Neuronal stem cell (in vitro differentiated cells): ENCODE results near the gene CT47B1.
"Not testable (repeated sequence)": the region's sequence is repeated elsewhere in the genome, so short reads cannot be mapped to it uniquely, and the experiment has no call there.

Source experiments
- DNase-seq: peaks from one replicate; pipeline ENCODE4 v3.0.0-alpha.2; 2013; ENCODE audit warnings: low spot score
- H2AFZ ChIP-seq: one replicate; pipeline ENCODE4 v1.6.1; 2013; ENCODE audit warnings: mild to moderate bottlenecking, low read length, inconsistent platforms
- H2AK5ac ChIP-seq: 2 replicates; pipeline ENCODE4 v1.6.1; 2013; ENCODE audit warnings: low read depth, mild to moderate bottlenecking, inconsistent platforms, low read length, moderate library complexity, mixed read lengths
- H2BK120ac ChIP-seq: 2 replicates; pipeline ENCODE4 v1.6.1; 2013; ENCODE audit warnings: low read depth, mild to moderate bottlenecking, inconsistent platforms, low read length, moderate library complexity, mixed read lengths
- H2BK12ac ChIP-seq: one replicate; pipeline ENCODE4 v1.6.1; 2013; ENCODE audit warnings: low read length, inconsistent platforms
- H2BK15ac ChIP-seq: 2 replicates; pipeline ENCODE4 v1.6.1; 2013; ENCODE audit warnings: mild to moderate bottlenecking, low read length, inconsistent platforms, mixed read lengths
- H2BK5ac ChIP-seq: one replicate; pipeline ENCODE4 v1.6.1; 2013; ENCODE audit warnings: inconsistent platforms, mild to moderate bottlenecking, low read length, moderate library complexity
- H3K14ac ChIP-seq: one replicate; pipeline ENCODE4 v1.6.1; 2013; ENCODE audit warnings: low read length, inconsistent platforms
- H3K18ac ChIP-seq: 2 replicates; pipeline ENCODE4 v1.6.1; 2013; ENCODE audit warnings: low read length, inconsistent platforms
- H3K23ac ChIP-seq: 2 replicates; pipeline ENCODE4 v1.6.1; 2013; ENCODE audit warnings: low read depth, mild to moderate bottlenecking, mixed read lengths, low read length, inconsistent platforms; ENCODE audit not compliant: poor library complexity
- H3K27ac ChIP-seq: replicated peaks from 3 replicates; pipeline ENCODE4 v1.5.1; 2013; ENCODE audit warnings: low read length, inconsistent platforms
- H3K27me3 ChIP-seq, 3 experiments: 2 replicates each; pipeline ENCODE4 v1.6.1; 2013; ENCODE audit warnings: low read length in 3 of 3, mild to moderate bottlenecking in 2 of 3, inconsistent platforms in 1 of 3, low read depth in 1 of 3, mixed read lengths in 1 of 3, moderate library complexity in 1 of 3; ENCODE audit not compliant: control insufficient read depth in 3 of 3, insufficient read depth in 3 of 3
- H3K36me3 ChIP-seq, 2 donors: replicated peaks in 1 of 2; 2 replicates each; pipeline ENCODE4 v1.6.1; 2013; ENCODE audit warnings: low read length in 2 of 2; ENCODE audit not compliant: control insufficient read depth in 2 of 2, insufficient read depth in 2 of 2
- H3K4ac ChIP-seq: 2 replicates; pipeline ENCODE4 v1.6.1; 2013; ENCODE audit warnings: inconsistent platforms, mild to moderate bottlenecking, low read length, moderate library complexity
- H3K4me1 ChIP-seq, 2 donors: 1 replicate in 1 of 2; 2 replicates in 1 of 2; pipeline ENCODE4 v1.6.1; 2013; ENCODE audit warnings: low read length in 2 of 2, low read depth in 1 of 2; ENCODE audit not compliant: control insufficient read depth in 2 of 2, insufficient read depth in 1 of 2
- H3K4me2 ChIP-seq: one replicate; pipeline ENCODE4 v1.6.1; 2013; ENCODE audit warnings: mild to moderate bottlenecking, low read length, inconsistent platforms; ENCODE audit not compliant: insufficient read depth, poor library complexity, severe bottlenecking
- H3K4me3 ChIP-seq, 2 donors: 2 replicates each; pipeline ENCODE4 v1.5.1; 2013; ENCODE audit warnings: low read length in 2 of 2, mild to moderate bottlenecking in 2 of 2, inconsistent platforms in 1 of 2, moderate library complexity in 1 of 2
- H3K79me1 ChIP-seq: one replicate; pipeline ENCODE4 v1.6.1; 2013; ENCODE audit warnings: low read depth, mild to moderate bottlenecking, inconsistent platforms, low read length, moderate library complexity
- H3K9ac ChIP-seq: one replicate; pipeline ENCODE4 v1.6.1; 2013; ENCODE audit warnings: mild to moderate bottlenecking, low read depth, low read length, inconsistent platforms; ENCODE audit not compliant: poor library complexity
- H3K9me3 ChIP-seq, 2 donors: replicated peaks in 1 of 2; 2 replicates each; pipeline versions ENCODE3 to v1.6.1; 2013; ENCODE audit warnings: low read length in 2 of 2, mild to moderate bottlenecking in 2 of 2, inconsistent platforms in 1 of 2, low read depth in 1 of 2, mixed read lengths in 1 of 2, moderate library complexity in 1 of 2; ENCODE audit not compliant: control insufficient read depth in 2 of 2, insufficient read depth in 1 of 2
- H4K8ac ChIP-seq: one replicate; pipeline ENCODE4 v1.6.1; 2013; ENCODE audit warnings: low read depth, mild to moderate bottlenecking, inconsistent platforms, low read length, moderate library complexity
- H4K91ac ChIP-seq: one replicate; pipeline ENCODE4 v1.6.1; 2013; ENCODE audit warnings: low read length, low read depth, mild to moderate bottlenecking, inconsistent platforms; ENCODE audit not compliant: poor library complexity
- WGBS, 2 donors: extraction: QIAGEN DNeasy Blood & Tissue Kit; methylation state at CpG; one replicate each; pipeline ENCODE4 v1.1.7; 2013; ENCODE audit warnings: missing lambda C conversion rate in 2 of 2, mixed read lengths in 1 of 2; ENCODE audit not compliant: insufficient read length in 2 of 2, insufficient replicate concordance in 1 of 2; ENCODE audit errors: extremely low coverage in 2 of 2; 5-methylcytosine and 5-hydroxymethylcytosine counted together

The CT47B1 gene

GRCh38 chrX:120839491-120839890 is 36.2 kb downstream of the CT47B1 start:
- Histone ChIP-seq H3K27ac (no peak overlapping the region), H4K91ac (no peak overlapping the region), H3K9me3 (no peaks in the 10 kb centered on the region), H3K18ac (no peak overlapping the region), H2BK15ac (no peak overlapping the region), H3K79me1 (no peaks in the 10 kb centered on the region), H3K23ac (no peak overlapping the region), H3K9ac (no peak overlapping the region), H2AFZ (no peak overlapping the region), H3K36me3 (no peaks in the 10 kb centered on the region), H2BK5ac (no peak overlapping the region), H3K4me1 (no peaks in the 10 kb centered on the region), H3K4me2 (no peak overlapping the region), H4K8ac (no peak overlapping the region), H3K14ac (no peak overlapping the region), H3K4me3 (no peak overlapping the region), H3K4ac (no peak overlapping the region), H2BK12ac (no peak overlapping the region), H3K27me3 (no peaks in the 10 kb centered on the region), H2BK120ac (no peak overlapping the region), H2AK5ac (no peak overlapping the region)
- DNase-seq: no peak

- not testable (repeated sequence) for H2AFZ ChIP-seq, H2AK5ac ChIP-seq, H3K4ac ChIP-seq, H3K9ac ChIP-seq, H3K4me3 ChIP-seq, H4K8ac ChIP-seq, H4K91ac ChIP-seq, H2BK5ac ChIP-seq, H2BK15ac ChIP-seq, H3K14ac ChIP-seq, H3K9me3 ChIP-seq, H3K4me2 ChIP-seq, DNase-seq, H3K79me1 ChIP-seq, H3K4me1 ChIP-seq, H3K27me3 ChIP-seq, H2BK12ac ChIP-seq, H3K18ac ChIP-seq, H3K27ac ChIP-seq, H3K36me3 ChIP-seq, H3K23ac ChIP-seq, H2BK120ac ChIP-seq
- no CpG with 5 or more reads among the region's 1 CpG for WGBS, 2 donors
Measured at GRCh38 chrX:120827213-120827612, 48.5 kb downstream of the CT47B1 start.

GRCh38 chrX:120825146-120825545 is 50.5 kb downstream of the CT47B1 start:
- WGBS, 2 donors: no CpG with 5 or more reads among the region's 2 CpGs
- Histone ChIP-seq H3K27me3 (no peaks in the 10 kb centered on the region), H4K91ac (no peak overlapping the region), H3K18ac (no peak overlapping the region), H3K14ac (no peak overlapping the region), H2AK5ac (no peak overlapping the region), H3K27ac (no peak overlapping the region), H3K9me3 (no peaks in the 10 kb centered on the region), H2BK5ac (no peak overlapping the region), H2BK15ac (no peak overlapping the region), H2BK120ac (no peak overlapping the region), H2AFZ (no peak overlapping the region), H3K4me1 (no peaks in the 10 kb centered on the region), H3K4ac (no peak overlapping the region), H3K79me1 (no peaks in the 10 kb centered on the region), H3K9ac (no peak overlapping the region), H2BK12ac (no peak overlapping the region), H3K4me3 (no peak overlapping the region), H3K36me3 (no peaks in the 10 kb centered on the region), H3K23ac (no peak overlapping the region), H4K8ac (no peak overlapping the region), H3K4me2 (no peak overlapping the region)
- DNase-seq: no peak

- Histone ChIP-seq H4K91ac (no peak overlapping the region), H2AK5ac (no peak overlapping the region), H3K36me3 (no peaks in the 10 kb centered on the region), H2BK12ac (no peak overlapping the region), H2BK5ac (no peak overlapping the region), H3K23ac (no peak overlapping the region), H4K8ac (no peak overlapping the region), H3K14ac (no peak overlapping the region), H3K9me3 (no peaks in the 10 kb centered on the region), H3K18ac (no peak overlapping the region), H2AFZ (no peak overlapping the region), H3K9ac (no peak overlapping the region), H3K4me2 (no peak overlapping the region), H3K4me1 (no peaks in the 10 kb centered on the region), H3K27ac (no peak overlapping the region), H3K4me3 (no peak overlapping the region), H2BK15ac (no peak overlapping the region), H3K79me1 (no peaks in the 10 kb centered on the region), H2BK120ac (no peak overlapping the region), H3K27me3 (no peaks in the 10 kb centered on the region), H3K4ac (no peak overlapping the region)
- DNase-seq: no peak
- no CpG with 5 or more reads among the region's 1 CpG for WGBS, 2 donors
Measured at GRCh38 chrX:120824021-120824420, 51.6 kb downstream of the CT47B1 start.
